HepG2 (cell line): ENCODE data around the gene C16orf82. TPM values are rescaled to one million over a fixed set of nuclear protein-coding genes. Genes with fewer than 3 reads are reported as not detected.

Experiments
- ATAC-seq: fragments of 200-7000 bp; cut with Tn5 transposase; 3 replicates; pipeline ENCODE4 v1.9.1; 2020; ENCODE audit warnings: mild to moderate bottlenecking, moderate library complexity
- BruUV-seq: library from RNA; stranded (reverse); fragments of 400-500 nt; replicated peaks from 2 replicates; lab custom pipeline; 2021; lab: Mats Ljungman, UMichigan
- CTCF ChIA-PET: fragments of 300-600 bp; formaldehyde crosslinking; extraction: SDS; loops from one replicate; lab custom pipeline; 2021; ENCODE audit warnings: low total read pairs, inconsistent platforms, low intra/inter-chr PET ratio; lab: Yijun Ruan, JAX
- POLR2A ChIA-PET: fragments of 350-600 bp; sonication (Branson Sonifier 250); formaldehyde crosslinking; loops from one replicate; lab custom pipeline; 2020; ENCODE audit warnings: antibody characterized with exemption, inconsistent platforms; lab: Yijun Ruan, JAX
- DNase-seq: peaks from one replicate; pipeline ENCODE4 v3.0.0-alpha.2; 2015; ENCODE audit warnings: low spot score
- FAIRE-seq: peaks from 3 replicates; lab custom pipeline; 2011; peaks lifted over from hg19 to GRCh38; lab: Jason Lieb, UNC
- H2AFZ ChIP-seq: one replicate; pipeline ENCODE4 v1.6.1; 2011; ENCODE audit warnings: low read length, inconsistent platforms
- H3K27ac ChIP-seq: fragments of 300-600 bp; 3 replicates; pipeline ENCODE4 v1.8.0; 2011; ENCODE audit warnings: mixed run types, mild to moderate bottlenecking, mixed read lengths, low read length, inconsistent platforms; ENCODE audit not compliant: insufficient read depth; ENCODE audit errors: extremely low read length
- H3K27me3 ChIP-seq, 2 experiments: fragments of 200-600 bp in 1 of 2; 2 replicates in 1 of 2; 3 replicates in 1 of 2; pipeline versions ENCODE4 v1.6.0 to v1.8.0; 2011; ENCODE audit warnings: low read length in 2 of 2, mild to moderate bottlenecking in 2 of 2, moderate library complexity in 2 of 2, inconsistent platforms in 1 of 2; ENCODE audit not compliant: insufficient read depth in 2 of 2, control insufficient read depth in 1 of 2
- H3K36me3 ChIP-seq, 2 experiments: fragments of 200-600 bp in 1 of 2; replicated peaks in 1 of 2; 2 replicates in 1 of 2; 3 replicates in 1 of 2; pipeline versions ENCODE4 v1.5.1 to v1.8.0; 2011; ENCODE audit warnings: low read length in 2 of 2, inconsistent platforms in 1 of 2; ENCODE audit not compliant: insufficient read depth in 2 of 2, control insufficient read depth in 1 of 2
- H3K4me1 ChIP-seq: 2 replicates; pipeline ENCODE4 v1.5.1; 2012; ENCODE audit warnings: low read length, inconsistent platforms; ENCODE audit not compliant: insufficient read depth
- H3K4me2 ChIP-seq: 2 replicates; pipeline ENCODE4 v1.6.0; 2011; ENCODE audit warnings: low read depth, low read length, inconsistent platforms
- H3K4me3 ChIP-seq, 3 experiments: fragments of 200-600 bp in 1 of 3; sonication (generic), shearing (Covaris generic) in 1 of 3; replicated peaks in 1 of 3; 2 replicates each; pipeline ENCODE4 v1.5.1; 2011 to 2016; ENCODE audit warnings: low read length in 3 of 3, inconsistent platforms in 2 of 3, low read depth in 2 of 3, mild to moderate bottlenecking in 2 of 3, control low read depth in 1 of 3, mixed read lengths in 1 of 3; ENCODE audit not compliant: insufficient read depth in 1 of 3
- H3K79me2 ChIP-seq: one replicate; pipeline ENCODE4 v1.6.1; 2011; ENCODE audit warnings: low read length, inconsistent platforms; ENCODE audit not compliant: insufficient read depth
- H3K9ac ChIP-seq: 2 replicates; pipeline ENCODE4 v1.6.0; 2011; ENCODE audit warnings: mild to moderate bottlenecking, low read depth, low read length, inconsistent platforms; ENCODE audit not compliant: insufficient read depth
- H3K9me3 ChIP-seq: 2 replicates; pipeline ENCODE4 v1.5.1; 2012; ENCODE audit warnings: mild to moderate bottlenecking, low read length
- H4K20me1 ChIP-seq: 2 replicates; pipeline ENCODE4 v1.6.0; 2011; ENCODE audit warnings: inconsistent platforms, mild to moderate bottlenecking, low read length, moderate library complexity; ENCODE audit not compliant: insufficient read depth
- ARID5B ChIP-seq: IDR thresholded peaks from 2 replicates; pipeline ENCODE4 v1.4.0; 2020; ENCODE audit warnings: mild to moderate bottlenecking, missing genetic modification reagents
- CBX5 ChIP-seq: sonication (generic); formaldehyde crosslinking; IDR thresholded peaks from 2 replicates; pipeline ENCODE4 v1.4.0; 2020; ENCODE audit warnings: missing genetic modification reagents, borderline replicate concordance
- E2F5 ChIP-seq: sonication (generic); formaldehyde crosslinking; conservative IDR thresholded peaks from 2 replicates; pipeline ENCODE4 v1.4.0; 2020; ENCODE audit warnings: missing genetic modification reagents
- ETV5 ChIP-seq: IDR thresholded peaks from 2 replicates; pipeline ENCODE4 v1.6.1; 2018; ENCODE audit warnings: missing biosample characterization, missing genetic modification reagents, inconsistent platforms, borderline replicate concordance
- KLF11 ChIP-seq: IDR thresholded peaks from 2 replicates; pipeline ENCODE4 v1.6.1; 2016; ENCODE audit warnings: missing compliant biosample characterization
- KLF13 ChIP-seq: sonication (generic); formaldehyde crosslinking; IDR thresholded peaks from 2 replicates; pipeline ENCODE4 v1.4.0; 2020; ENCODE audit warnings: mild to moderate bottlenecking, missing genetic modification reagents
- KMT2B ChIP-seq: IDR thresholded peaks from 2 replicates; pipeline ENCODE4 v1.6.1; 2016; ENCODE audit warnings: missing genetic modification reagents, missing compliant biosample characterization
- MLXIP ChIP-seq: sonication (generic); formaldehyde crosslinking; IDR thresholded peaks from 2 replicates; pipeline ENCODE4 v1.9.0; 2021; ENCODE audit warnings: missing genetic modification reagents, borderline replicate concordance
- NCOA1 ChIP-seq: sonication (generic); formaldehyde crosslinking; IDR thresholded peaks from 2 replicates; pipeline ENCODE4 v1.9.0; 2021; ENCODE audit warnings: missing genetic modification reagents
- NFKB2 ChIP-seq: sonication (generic); formaldehyde crosslinking; IDR thresholded peaks from 2 replicates; pipeline ENCODE4 v1.4.0; 2020; ENCODE audit warnings: missing genetic modification reagents, borderline replicate concordance
- ZNF180 ChIP-seq: sonication (generic); formaldehyde crosslinking; IDR thresholded peaks from 2 replicates; pipeline ENCODE4 v1.4.0; 2020; ENCODE audit warnings: low read depth, missing genetic modification reagents, borderline replicate concordance
- ZNF205 ChIP-seq: IDR thresholded peaks from 2 replicates; pipeline ENCODE4 v1.6.1; 2018; ENCODE audit warnings: missing biosample characterization, missing genetic modification reagents
- ZNF460 ChIP-seq: sonication (generic); formaldehyde crosslinking; IDR thresholded peaks from 2 replicates; pipeline ENCODE4 v1.5.1; 2020; ENCODE audit warnings: missing genetic modification reagents, mild to moderate bottlenecking, borderline replicate concordance
- ZNF672 ChIP-seq: sonication (generic); formaldehyde crosslinking; IDR thresholded peaks from 2 replicates; pipeline ENCODE4 v1.8.1; 2022; ENCODE audit warnings: missing genetic modification reagents
- WGBS: methylation state at CpG from one replicate; pipeline ENCODE4 v1.1.6; 2017; ENCODE audit warnings: low lambda C conversion rate; 5-methylcytosine and 5-hydroxymethylcytosine counted together
- in situ Hi-C: cut with HindIII; loops from 2 replicates; pipeline ENCODE4 v1.10.0; 2017; ENCODE audit warnings: low pct_unique_long_range_greater_than_20kb; ENCODE audit not compliant: extremely low pct_ligation_motif_present
- intact Hi-C: fragments of 100-400 bp; cut with micrococcal nuclease; formaldehyde crosslinking; loops from one replicate; pipeline ENCODE4 v1.10.0; 2022; ENCODE audit not compliant: unreplicated experiment
- polyA plus RNA-seq, 8 experiments: library from polyadenylated mRNA; depleted of rRNA in 3 of 8; stranded (reverse) in 7 of 8; unstranded in 1 of 8; fragments of >200 nt; fragmentation: Illumina TruSeq in 4 of 8; extraction: Trizol in 4 of 8; gene quantifications; 2 replicates each; pipeline versions ENCODE4 v1.2.1 to v1.2.3, GENCODE V29; 2011 to 2016; ENCODE audit warnings: low read depth in 4 of 8, missing spikeins in 1 of 8, mixed read lengths in 1 of 8; ENCODE audit not compliant: insufficient read depth in 1 of 8
- total RNA-seq, 5 experiments: library from RNA; depleted of rRNA; stranded (reverse); fragments of >200 nt; fragmentation: Illumina TruSeq; extraction: Trizol; gene quantifications; 2 replicates each; pipeline ENCODE4 v1.2.3, GENCODE V29; 2016; ENCODE audit warnings: low read depth in 1 of 5

Gene C16orf82
- total and polyA plus RNA-seq, 2 of the 13 experiments (the other 11 are each of a cell fraction or from before 2014, with no cell fraction given): not detected

- Histone ChIP-seq H3K4me2 (no peak overlapping the region), H3K9me3 (no peaks in the 10 kb centered on the region), H3K27ac (no peak overlapping the region), H3K4me3 (no peak overlapping the region), H2AFZ (no peak overlapping the region), H3K4me1 (no peaks in the 10 kb centered on the region), H3K79me2 (no peaks in the 10 kb centered on the region), H3K9ac (no peak overlapping the region), H4K20me1 (no peaks in the 10 kb centered on the region), H3K36me3 (no peaks in the 10 kb centered on the region), H3K27me3 (peaks cover 0 to 17% of the 10 kb centered on the region in 2 experiments; a peak in 3 of 5 replicates)
- no TSS peak for BruUV-seq
- ChIA-PET CTCF (no interaction called here), POLR2A (no interaction called here)
- intact Hi-C loops (no loop called here), in situ Hi-C loops (loop anchor here (10.0 kb wide), 1 partner anchor 61 kb away; no protein-coding TSS in a partner anchor)
- no peak for DNase-seq
- WGBS: 84% methylated on average over 3 of the region's 3 CpGs
- FAIRE-seq: no peak
- TF ChIP-seq CBX5 (no peak), ZNF460 (no peak), ZNF180 (CRISPR knock-in tag) (no peak), NFKB2 (CRISPR knock-in tag) (no peak), ZNF205 (CRISPR knock-in tag) (no peak), ARID5B (CRISPR knock-in tag) (no peak), E2F5 (no peak), KLF13 (no peak), MLXIP (no peak), KLF11 (CRISPR knock-in tag) (no peak), ETV5 (no peak), ZNF672 (CRISPR knock-in tag) (no peak), NCOA1 (CRISPR knock-in tag) (no peak), KMT2B (no peak)
- no peak for ATAC-seq
These were observed 12.7 kb upstream of the C16orf82 start for GRCh38 chr16:27053996-27054395.
